IPS-NIHi7 (cell line): ENCODE results near the gene LPP.
"Not testable (repeated sequence)": the region's sequence is repeated elsewhere in the genome, so short reads cannot be mapped to it uniquely, and the experiment has no call there.

Experiments
- DNase-seq: peaks from one replicate; pipeline ENCODE4 v3.0.0; 2012; ENCODE audit warnings: mixed read lengths; ENCODE audit errors: extremely low spot score

Gene LPP

DNA sequence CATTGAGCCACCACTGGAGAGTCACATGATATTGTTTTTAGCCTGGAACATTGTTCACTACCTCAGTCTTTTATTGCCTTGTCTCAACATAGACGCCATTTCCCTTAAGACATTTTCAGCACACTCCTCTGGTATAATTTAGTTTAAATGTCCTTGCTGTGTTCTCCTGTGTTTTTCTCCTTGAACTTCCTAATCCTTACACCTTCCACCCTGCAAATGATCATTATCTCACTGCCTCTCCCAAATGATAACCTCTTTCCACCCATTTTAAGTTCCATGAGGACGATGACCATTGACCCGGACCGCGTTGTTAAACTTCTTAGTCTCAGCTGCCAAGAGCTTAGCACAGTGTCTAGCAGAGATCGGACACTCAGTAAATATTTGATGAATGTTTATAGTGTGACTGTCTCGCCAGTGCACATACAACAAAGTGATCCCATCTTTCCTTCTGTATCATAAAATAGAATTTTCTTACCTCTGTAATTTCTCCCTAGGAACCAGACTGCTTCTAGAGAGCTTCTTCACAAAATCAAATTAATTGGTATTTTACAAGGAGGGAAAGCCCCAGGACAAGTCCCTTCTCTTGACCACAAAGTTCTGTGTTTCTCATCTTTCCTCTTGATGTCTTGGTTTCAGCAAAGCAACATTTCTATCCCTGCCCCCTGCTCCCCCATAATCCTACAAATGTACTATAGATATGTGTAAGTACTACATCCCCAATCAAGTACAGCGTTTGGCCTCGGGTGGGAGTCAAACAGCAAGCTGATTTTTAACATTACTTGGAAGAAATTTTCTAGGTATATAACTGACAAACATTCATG, 429.6 kb downstream of the LPP start:
- DNase-seq: no peak

DNA sequence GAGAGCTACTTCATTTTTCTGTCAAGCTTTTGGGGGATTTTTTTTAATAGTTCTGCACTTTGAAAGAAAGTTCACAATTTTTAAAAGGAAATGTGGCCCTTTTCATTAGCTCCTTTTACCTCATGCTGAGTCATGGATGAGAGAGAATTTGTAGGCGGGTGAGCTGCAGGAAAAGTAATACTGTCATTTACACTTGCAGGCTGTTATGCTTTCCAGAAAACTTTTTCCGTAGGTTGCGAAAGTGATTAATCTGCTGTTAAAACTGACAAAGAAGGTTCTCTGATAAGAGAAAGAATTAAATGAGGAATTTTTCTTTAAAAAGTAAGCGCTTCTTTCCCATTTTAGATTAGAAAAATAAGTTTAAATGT, 430.2 kb downstream of the LPP start:
- no peak for DNase-seq

DNA sequence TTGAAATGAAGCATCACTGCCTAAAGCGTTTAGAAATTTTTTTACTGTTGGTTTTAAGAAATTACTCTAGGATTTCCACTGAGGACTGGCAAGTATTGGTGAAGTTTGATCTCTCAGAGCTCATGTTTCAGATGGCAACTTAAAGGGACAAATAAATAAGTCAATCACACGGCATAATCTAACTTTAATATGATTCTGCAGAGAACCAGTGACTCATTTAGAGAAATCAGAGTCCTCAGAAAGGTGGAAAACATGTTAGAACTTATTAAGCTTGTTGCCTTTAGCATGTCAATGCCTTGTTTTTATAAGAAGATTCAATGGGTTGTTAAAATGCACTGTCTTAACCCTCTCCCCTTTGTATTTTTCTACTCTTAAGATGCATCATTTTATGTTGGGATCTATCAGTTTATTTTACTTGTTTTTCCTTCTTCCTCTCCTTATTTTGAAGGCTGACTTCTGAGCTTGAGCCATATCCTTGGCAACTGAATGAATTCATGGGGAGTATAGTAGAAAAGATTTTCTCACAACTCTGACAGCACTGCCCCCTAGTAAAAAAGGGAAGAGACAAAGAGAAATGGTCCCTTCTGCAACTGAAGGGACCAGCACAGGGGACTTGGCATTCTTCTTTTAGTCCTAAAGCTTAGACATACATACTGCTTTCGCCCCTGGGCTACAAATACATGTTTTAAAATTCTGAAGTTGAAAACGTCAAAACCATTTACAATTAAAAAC, 431.2 kb downstream of the LPP start:
- peak; percentile 16 for DNase-seq

DNA sequence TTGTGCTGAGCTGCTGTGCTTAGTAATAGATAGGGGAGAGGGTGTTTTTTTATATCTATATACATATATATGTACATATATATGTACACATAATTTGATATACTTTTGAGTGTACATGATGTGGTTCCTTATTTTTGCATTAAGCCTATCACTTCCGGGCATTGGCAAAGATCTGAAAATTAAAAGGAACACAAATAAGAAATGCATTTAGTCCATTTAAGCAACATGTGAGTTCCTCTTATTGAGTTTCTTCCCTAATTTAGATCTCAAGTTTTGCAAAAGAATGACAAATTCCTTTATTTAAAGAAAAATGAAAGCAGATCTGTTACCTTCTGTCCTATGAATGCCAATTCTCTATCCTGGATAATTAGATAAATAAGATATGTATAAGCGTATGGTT, 435.1 kb downstream of the LPP start:
- DNase-seq: no peak

DNA sequence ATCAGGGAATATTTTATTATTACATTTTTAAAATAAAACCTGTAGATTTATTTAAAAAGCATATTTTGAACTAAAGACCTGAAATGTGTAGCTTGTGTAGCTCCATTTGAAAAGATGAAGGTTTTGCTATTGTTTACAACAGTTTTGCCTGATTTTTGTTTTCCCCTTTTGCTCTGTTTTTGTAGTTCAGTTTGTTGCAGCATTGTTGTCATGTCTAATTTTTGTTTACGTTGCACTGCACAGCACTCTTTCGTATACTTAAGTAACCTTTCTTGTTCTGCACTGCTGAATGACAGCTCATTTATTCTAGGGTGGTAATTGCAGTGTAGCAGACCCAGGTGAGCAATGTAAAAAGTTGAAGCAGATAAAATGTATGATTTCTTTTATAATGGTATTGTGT, 435.8 kb downstream of the LPP start:
- DNase-seq: no peak

DNA sequence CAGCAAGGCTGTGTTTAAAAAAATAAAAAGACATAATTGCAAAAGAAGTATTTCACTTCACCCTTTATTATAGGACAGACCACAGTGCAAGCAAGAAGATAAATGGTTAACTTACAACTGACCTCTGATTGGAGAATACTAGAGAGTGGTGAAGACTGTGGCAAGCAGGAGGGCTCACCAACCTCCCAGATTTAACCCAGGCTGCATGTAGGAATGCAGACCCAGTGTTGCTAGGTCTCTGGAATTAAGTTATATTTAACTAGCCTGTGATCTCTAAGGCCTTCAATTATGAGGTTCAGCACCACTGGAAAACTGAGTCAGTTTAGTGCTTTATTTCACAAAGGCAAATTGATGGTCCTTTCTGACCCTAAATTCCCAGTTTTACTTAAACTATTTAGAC, 436.6 kb downstream of the LPP start:
- DNase-seq: no peak

DNA sequence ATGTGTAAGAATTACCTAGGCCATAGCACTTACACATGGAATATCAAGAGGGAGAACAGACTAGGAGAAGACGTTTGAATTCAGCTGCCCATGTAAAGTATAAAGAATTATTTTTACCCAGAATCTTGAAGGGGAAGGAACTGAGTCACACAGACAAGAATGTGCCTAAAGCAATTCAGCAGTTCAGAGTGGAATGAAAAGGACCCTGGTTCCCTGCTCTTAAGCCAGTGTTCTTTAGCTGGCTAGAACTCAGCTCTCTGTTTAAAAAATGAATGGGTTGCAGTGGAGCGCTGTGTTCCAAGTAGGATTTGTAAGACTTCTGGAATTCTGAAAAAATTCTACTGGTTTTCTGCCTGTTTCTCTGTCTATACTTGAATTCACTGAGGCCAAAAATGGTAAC, 440.2 kb downstream of the LPP start:
- DNase-seq: no peak

DNA sequence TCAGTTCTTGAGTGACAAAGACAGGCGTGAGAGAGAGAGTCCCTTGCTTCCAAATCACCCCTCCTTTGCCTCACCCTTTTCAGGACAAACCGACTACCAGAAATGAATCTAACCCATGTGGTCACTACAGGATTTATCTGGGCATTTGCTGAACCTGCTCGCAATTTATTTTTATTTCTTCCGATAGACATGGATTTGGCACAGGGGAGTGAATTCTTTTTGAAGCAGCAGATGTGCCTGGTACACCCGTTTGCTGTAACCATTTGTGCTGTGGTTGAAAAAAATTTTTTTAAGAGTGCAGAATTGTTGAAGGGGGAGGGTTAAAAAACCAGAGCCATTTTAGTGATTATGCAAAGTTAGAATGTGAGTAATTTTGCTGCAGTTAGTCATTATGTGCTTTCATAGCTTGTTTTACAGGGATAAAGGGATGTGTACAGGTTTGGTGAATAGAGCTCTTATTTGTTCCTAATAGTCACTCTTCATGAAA, 442.0 kb downstream of the LPP start:
- no peak for DNase-seq

DNA sequence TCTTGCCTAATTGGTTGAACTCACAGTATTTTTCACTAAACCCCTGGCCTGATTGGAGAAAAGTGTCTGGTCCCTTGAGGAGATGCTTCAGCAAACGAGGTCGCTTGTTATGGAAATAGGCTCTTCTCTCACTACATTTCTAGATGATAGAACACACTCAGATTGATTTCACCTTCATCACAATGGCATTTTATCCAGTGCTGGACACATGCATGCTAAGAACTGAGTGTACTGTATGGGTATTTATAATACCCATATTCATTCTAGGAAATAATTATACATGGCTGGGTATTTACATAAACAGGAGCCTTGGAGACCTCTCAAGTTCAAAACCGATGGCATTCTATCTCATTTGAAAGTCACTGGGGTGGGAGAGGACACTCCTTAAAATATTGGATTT, 444.9 kb downstream of the LPP start:
- DNase-seq: no peak

DNA sequence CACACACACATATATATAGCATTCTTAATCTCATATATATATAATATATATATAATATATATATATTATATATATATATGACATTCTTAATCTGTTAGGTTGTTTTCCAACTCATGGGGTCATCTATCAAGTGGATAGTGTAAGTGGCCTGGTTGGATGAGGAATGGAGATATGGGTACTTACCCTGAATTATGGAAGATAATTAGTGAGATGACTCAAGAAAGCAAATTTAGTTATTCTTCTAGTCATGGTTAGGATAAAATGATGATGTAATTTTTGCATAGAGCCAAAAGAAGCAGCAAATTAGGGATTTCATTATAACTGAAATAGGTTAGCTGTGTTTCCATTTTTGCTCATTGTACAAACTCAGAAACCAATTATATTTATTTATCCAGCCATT, 448.2 kb downstream of the LPP start:
- no peak for DNase-seq

DNA sequence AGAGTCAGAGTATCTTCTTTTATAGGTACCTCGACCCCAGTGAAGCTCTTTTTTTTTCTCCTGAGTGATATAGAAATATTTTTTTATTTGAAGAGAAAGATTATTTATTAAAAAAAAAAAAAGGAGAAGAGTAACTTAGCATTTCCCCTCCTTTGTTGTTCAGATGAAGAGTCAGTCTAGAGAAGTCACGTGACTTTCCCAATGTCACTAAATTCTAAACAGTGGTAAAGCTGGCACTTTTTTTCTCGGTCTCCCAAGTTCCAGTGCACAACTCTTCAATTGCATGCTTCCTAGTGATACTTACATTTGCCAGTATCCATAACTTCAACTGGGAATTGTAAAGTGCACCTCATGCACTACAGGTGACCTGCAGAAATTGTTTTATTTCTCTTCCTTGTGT, 448.7 kb downstream of the LPP start:
- no peak for DNase-seq

DNA sequence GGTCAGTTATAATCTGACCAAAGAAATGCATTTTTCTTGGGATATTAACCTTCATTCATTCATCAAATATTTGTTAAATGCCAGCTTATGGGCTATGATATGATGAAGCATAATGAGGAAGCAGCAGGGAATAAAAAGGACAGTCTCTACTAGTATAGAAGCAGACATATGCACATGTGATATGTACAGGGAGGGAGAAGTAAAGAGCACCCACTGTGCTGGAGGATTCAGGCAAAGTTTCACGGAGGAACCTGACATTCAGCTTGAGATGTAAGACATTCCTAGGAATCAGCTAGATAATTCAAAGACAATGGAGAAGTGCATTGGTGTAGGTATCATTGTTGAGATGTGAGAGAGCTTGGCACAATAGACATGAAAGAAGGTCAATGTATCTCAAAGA, 450.7 kb downstream of the LPP start:
- no peak for DNase-seq

DNA sequence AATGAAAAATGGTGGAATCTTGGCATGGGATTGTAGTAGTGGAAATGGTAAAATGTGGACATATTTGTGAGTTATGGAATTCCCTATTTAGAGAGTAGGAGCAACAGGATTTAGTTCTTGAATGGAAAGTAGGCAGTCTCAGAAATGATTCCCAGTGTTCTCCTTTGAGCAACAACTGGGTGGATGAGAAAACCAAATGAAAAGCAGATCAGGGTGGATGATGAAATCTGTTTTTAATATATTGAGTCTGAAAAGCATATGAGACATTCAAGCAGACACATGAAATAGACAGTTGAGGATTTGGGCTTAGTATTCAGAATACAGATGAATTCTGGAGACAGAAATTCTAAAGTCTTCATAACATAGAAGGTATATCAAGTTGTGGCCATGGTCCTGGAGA, 451.3 kb downstream of the LPP start:
- no peak for DNase-seq

DNA sequence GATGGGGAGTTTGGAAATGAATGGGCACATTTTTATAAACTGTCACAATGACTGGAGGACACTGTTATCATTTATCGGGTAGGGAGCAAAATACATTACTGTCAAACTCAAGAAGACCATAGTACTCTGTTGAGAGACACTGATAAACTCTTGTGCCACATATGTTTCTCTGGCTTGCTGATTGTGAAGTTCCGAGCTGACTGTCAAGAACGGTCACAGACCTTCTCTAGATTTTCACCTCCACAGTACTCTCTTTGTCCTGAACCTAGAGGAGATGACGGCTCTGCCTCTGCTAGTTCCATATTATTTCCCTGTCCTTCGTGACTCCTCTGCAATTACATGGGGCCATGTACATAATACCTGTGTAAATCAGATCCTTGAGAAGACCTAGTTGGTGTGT, 451.9 kb downstream of the LPP start:
- DNase-seq: no peak

DNA sequence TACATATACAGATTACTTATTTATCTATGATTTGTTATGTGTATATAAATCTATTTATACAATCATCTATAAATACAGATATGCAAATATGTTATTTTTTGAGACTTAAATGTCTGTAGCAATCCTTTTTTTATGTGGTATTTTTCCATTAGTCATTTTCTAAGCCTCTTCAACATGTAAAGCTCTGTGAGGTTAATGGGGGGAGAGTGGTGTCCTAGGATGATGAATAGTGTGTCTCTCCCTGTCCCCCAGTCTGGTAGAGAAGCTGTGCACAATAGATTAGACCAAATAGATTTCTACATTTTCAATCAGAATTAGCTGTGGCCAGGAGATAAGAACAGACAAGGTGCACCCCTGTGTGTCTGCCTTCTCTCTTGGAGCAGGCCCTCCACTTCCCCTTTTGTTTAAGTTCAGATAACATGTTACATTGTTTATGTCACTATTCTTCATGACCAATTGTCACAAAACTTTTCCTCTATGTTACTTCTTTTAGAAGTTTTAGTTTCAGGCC, 453.9 kb downstream of the LPP start:
- DNase-seq: no peak

DNA sequence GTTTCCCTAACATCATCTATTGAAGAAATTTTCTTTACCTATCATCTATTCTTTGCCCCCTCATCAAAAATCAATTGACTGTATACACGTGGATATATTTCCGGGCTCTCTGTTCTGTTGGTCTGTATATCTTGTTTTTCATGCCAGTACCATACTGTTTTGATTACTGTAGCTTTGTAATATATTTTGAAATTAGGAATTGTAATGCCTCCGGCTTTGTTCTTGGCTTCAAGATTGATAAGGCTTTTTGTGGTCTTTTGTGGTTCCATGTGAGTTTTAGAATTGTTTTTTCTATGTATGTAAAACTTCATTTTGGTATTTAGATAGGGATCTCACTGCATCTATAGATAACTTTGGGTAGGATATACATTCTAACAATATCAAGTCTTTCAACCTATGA, 454.4 kb downstream of the LPP start:
- DNase-seq: no peak

DNA sequence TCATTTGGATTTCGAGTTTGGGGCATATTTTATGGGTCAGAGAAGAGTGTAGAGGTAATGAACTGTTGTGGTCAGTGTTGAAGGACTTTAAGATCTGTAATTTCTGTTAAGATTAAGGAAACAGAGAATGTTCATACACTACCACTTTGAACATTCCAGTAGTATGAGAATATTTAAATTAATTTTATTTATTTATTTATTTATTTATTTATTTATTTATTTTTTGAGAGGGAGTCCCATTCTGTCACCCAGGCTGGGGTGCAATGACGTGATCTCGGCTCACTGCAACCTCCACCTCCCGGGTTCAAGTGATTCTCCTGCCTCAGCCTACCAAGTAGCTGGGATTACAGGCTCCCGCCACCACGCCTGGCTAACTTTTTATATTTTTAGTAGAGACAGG, 459.8 kb downstream of the LPP start:
- DNase-seq: not testable (repeated sequence)

DNA sequence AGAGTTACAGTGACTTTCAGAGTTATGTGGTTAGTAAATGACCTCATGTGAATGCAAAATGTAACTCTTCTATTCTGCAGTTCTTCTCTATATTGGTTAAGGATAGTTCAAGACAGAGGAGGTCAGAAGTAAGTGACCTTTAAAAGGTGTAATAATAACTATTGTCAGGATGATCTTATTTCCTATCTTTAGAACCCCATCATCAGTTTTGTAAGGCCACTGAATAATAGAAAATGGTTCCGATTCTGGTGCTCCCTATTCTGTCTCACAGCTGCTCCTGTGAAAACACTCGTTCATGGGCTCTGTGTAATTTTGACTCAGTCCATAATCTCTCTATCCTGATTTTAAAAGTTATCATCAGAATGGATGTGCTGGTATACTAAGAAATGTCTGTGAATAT, 463.3 kb downstream of the LPP start:
- DNase-seq: no peak

DNA sequence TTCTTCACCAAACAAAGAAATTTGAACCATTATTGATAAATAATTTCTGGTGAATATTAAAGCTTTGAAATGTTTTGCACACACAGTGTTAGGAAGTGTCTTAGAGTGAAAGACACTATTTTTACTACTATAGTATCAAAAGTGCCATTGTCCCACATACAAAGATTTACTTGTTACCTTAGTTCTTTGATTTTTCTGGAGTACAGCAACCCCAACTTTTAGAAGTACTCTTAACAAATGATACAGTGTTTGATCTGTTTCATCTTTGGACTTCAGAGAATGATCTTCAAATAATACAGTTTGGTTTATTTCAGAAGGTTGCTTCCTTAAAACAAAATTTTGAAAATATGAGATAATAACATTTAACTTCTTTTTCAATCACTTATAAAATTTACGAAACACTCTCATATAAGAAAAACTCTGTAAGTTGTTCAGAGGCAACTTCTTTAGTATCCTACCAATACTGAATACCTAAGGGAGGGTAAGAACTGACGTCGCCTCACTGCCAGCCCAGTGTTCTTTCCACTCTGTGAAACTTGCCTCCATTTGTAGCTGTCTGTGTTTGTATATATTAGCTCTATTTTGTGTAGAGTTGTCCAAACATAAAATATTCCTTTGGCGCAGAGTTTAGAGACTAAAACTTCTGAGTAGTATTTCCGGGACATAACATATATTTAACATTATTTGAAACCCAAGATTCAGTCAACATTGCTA, 464.2 kb downstream of the LPP start:
- DNase-seq: no peak

DNA sequence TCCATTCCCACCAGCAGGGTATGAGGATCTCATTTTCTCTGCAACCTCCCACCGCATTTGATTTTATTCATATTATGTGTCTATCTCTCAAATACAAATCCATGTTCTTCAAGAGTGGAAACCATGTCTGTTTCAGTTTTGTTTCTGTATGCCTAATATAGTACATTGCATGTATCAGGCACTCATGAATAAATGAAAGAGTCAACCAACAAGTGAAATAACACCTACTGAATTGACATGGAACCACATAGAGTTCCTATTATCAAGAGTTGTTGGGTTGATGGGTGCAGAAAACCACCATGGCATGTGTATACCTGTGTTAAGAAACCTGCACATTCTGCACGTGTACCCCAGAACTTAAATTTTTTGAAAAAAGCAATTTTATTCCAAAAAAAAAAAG, 466.8 kb downstream of the LPP start:
- DNase-seq: no peak

DNA sequence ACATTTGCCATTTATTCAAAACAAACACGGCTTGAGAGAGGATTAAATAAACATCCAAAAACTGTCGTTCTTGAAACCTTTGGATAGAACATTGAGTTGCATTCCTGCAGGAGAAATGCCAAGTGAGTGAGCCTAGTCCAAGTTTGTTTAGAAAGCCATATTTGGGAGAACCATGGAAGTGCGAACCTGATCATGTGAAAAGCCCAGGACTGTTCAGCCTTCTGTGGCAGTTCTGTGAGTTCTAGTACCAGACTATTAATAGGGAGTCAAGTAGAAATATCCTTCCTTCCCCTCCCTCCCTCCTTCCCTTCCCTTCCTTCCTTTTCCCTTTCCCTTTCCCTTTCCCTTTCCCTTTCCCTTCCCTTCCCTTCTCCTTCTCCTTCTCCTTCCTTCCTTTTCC, 470.4 kb downstream of the LPP start:
- no peak for DNase-seq

DNA sequence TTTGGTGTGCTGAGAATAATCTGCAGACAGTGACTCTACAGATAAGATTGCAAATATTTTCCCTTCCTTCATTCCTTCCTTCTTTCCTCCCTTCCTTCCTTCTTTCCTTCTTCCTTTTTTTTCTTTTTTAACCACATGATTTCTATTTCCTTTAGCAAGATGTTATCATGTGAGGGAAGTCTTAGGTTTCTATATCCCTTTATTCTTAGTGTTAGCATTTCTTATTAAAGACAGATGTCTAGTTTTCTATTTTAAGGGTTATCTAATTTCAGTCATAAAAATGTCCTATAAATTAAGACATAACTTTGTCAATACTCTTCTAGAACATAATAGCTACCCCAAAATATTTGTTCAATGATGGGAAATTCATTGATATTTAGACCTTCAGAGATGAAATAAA, 470.9 kb downstream of the LPP start:
- DNase-seq: no peak

DNA sequence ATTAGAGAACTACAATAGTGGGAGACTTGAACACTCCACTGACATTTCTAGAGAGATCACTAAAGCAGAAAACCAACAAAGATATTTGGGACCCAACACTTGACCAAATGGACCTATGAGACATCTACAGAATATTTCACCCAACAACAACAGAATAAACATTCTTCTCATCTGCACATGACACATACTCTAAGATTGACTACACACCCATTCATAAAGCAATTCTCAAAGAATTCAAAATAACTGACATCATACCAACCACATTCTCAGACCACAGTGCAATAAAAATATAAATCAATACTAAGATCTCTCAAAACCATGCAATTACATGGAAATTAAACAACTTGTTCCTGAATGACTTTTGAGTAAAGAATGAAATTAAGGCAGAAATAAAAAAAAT, 473.7 kb downstream of the LPP start:
- DNase-seq: no peak
